Thyroid gland (tissue), 4 donors: ENCODE data around the gene GALNTL6. TPM values are rescaled to one million over a fixed set of nuclear protein-coding genes. Genes with fewer than 3 reads are reported as not detected.
"Not testable (repeated sequence)": the region's sequence is repeated elsewhere in the genome, so short reads cannot be mapped to it uniquely, and the experiment has no call there.

ENCODE experiments used
- DNase-seq, 2 donors: peaks; one replicate each; pipeline ENCODE4 v3.0.0-alpha.2; 2019
- H3K27ac ChIP-seq, 3 donors: fragments of 200-600 bp; sonication (generic); 1 replicate in 2 of 3; 2 replicates in 1 of 3; pipeline ENCODE4 v1.5.1; 2016 to 2019; ENCODE audit warnings: mild to moderate bottlenecking in 1 of 3, moderate library complexity in 1 of 3
- H3K27me3 ChIP-seq: fragments of 200-600 bp; sonication (generic); one replicate; pipeline ENCODE4 v1.5.1; 2019
- H3K36me3 ChIP-seq, 2 donors: fragments of 200-600 bp; sonication (generic); one replicate each; pipeline ENCODE4 v1.5.1; 2016 to 2019
- H3K4me1 ChIP-seq, 2 donors: fragments of 200-600 bp; sonication (generic); one replicate each; pipeline ENCODE4 v1.5.1; 2017 to 2019
- H3K4me3 ChIP-seq, 3 donors: fragments of 200-600 bp; sonication (generic); replicated peaks in 1 of 3; 1 replicate in 2 of 3; 2 replicates in 1 of 3; pipeline ENCODE4 v1.5.1; 2016; ENCODE audit warnings: mild to moderate bottlenecking in 1 of 3
- H3K9me3 ChIP-seq: fragments of 200-600 bp; sonication (generic); one replicate; pipeline ENCODE4 v1.5.1; 2017
- POLR2A ChIP-seq, 2 donors: fragments of 450-650 bp; IDR thresholded peaks; one replicate each; pipeline ENCODE4 v1.6.1; 2017; ENCODE audit warnings: antibody characterized with exemption in 2 of 2, mild to moderate bottlenecking in 2 of 2, moderate library complexity in 1 of 2
- WGBS, 2 donors: methylation state at CpG; one replicate each; pipeline ENCODE4 v1.1.5; 2017; 5-methylcytosine and 5-hydroxymethylcytosine counted together
- intact Hi-C: fragments of 100-400 bp; cut with DNase I; formaldehyde crosslinking; loops from one replicate; pipeline ENCODE4 v1.15.1; 2023
- total RNA-seq, 4 donors: library from RNA; depleted of rRNA; stranded (reverse); fragments of >200 nt; gene quantifications; one replicate each; pipeline ENCODE4 v1.2.3, GENCODE V29; 2016
- TF ChIP-seq, protein P1 (sequence below), 6 experiments: fragments of 200-600 bp in 3 of 6; fragments of 450-650 bp in 3 of 6; sonication (generic) in 3 of 6; IDR thresholded peaks; one replicate each; pipeline ENCODE4 v1.5.1; 2016 to 2019; ENCODE audit warnings: antibody characterized with exemption in 6 of 6, mild to moderate bottlenecking in 2 of 6, inconsistent platforms in 1 of 6, moderate library complexity in 1 of 6

GALNTL6 gene
- total RNA-seq, 4 donors from 2014 or later = not detected

- intact Hi-C loops = no loop called here
- Histone ChIP-seq H3K4me1 (no peaks in the 10 kb centered on the region), H3K27me3 (no peaks in the 10 kb centered on the region), H3K27ac (no peak overlapping the region), H3K4me3 (no peak overlapping the region), H3K9me3 (no peaks in the 10 kb centered on the region), H3K36me3 (no peaks in the 10 kb centered on the region)
- TF ChIP-seq, protein P1, sequence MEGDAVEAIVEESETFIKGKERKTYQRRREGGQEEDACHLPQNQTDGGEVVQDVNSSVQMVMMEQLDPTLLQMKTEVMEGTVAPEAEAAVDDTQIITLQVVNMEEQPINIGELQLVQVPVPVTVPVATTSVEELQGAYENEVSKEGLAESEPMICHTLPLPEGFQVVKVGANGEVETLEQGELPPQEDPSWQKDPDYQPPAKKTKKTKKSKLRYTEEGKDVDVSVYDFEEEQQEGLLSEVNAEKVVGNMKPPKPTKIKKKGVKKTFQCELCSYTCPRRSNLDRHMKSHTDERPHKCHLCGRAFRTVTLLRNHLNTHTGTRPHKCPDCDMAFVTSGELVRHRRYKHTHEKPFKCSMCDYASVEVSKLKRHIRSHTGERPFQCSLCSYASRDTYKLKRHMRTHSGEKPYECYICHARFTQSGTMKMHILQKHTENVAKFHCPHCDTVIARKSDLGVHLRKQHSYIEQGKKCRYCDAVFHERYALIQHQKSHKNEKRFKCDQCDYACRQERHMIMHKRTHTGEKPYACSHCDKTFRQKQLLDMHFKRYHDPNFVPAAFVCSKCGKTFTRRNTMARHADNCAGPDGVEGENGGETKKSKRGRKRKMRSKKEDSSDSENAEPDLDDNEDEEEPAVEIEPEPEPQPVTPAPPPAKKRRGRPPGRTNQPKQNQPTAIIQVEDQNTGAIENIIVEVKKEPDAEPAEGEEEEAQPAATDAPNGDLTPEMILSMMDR (IDR thresholded peaks at IDR 0.05) = no peak
- no peak for TF ChIP-seq POLR2A (IDR thresholded peaks at IDR 0.05)
- no peak for DNase-seq
- WGBS, 2 donors = 52 to 95% methylated on average over 2 of the region's 2 CpGs
These were observed 1063.2 kb downstream of the GALNTL6 start for GRCh38 chr4:172876394-172876793.

GRCh38 chr4:172881645-172882044, 1068.4 kb downstream of the GALNTL6 start:
- Histone ChIP-seq H3K9me3 (no peaks in the 10 kb centered on the region), H3K4me3 (no peak overlapping the region), H3K36me3 (no peaks in the 10 kb centered on the region), H3K27ac (no peak overlapping the region), H3K27me3 (no peaks in the 10 kb centered on the region), H3K4me1 (no peaks in the 10 kb centered on the region)
- TF ChIP-seq POLR2A (IDR thresholded peaks at IDR 0.05) = no peak
- TF ChIP-seq, protein P1 (IDR thresholded peaks at IDR 0.05) = no peak
- 90 to 91% methylated on average over 6 of the region's 6 CpGs for WGBS, 2 donors
- DNase-seq = no peak
- intact Hi-C loops = no loop called here

DNA sequence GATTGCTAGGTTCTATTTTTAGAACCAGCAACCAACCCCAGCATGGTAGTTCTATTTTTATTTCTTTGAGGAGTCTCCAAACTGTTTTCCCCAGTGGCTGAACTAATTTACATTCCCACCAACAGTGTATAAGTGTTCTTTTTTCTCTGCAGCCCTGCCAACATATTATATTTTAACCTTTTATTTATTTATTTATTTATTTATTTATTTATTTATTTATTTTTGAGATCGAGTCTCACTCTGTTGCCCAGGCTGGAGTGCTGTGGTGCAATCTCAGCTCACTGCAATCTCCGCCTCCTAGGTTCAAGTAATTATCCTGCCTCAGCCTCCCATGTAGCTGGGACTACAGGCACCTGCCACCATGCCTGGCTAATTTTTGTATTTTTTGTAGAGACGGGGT, 1074.2 kb downstream of the GALNTL6 start:
- H3K9me3 ChIP-seq, H3K4me3 ChIP-seq, intact Hi-C loops, H3K27ac ChIP-seq, H3K36me3 ChIP-seq, DNase-seq, H3K4me1 ChIP-seq, H3K27me3 ChIP-seq: not testable (repeated sequence)
- 93 to 100% methylated on average over 3 of the region's 3 CpGs for WGBS, 2 donors

- TF ChIP-seq POLR2A (IDR thresholded peaks at IDR 0.05) = no peak
- TF ChIP-seq, protein P1 (IDR thresholded peaks at IDR 0.05) = no peak
- intact Hi-C loops = no loop called here
- Histone ChIP-seq H3K27me3 (no peaks in the 10 kb centered on the region), H3K27ac (no peak overlapping the region), H3K4me3 (no peak overlapping the region), H3K9me3 (no peaks in the 10 kb centered on the region), H3K36me3 (no peaks in the 10 kb centered on the region), H3K4me1 (no peaks in the 10 kb centered on the region)
- DNase-seq = no peak
- whole genome bisulfite sequencing, 2 donors = 74 to 86% methylated on average over 2 of the region's 2 CpGs
These were observed 1074.8 kb downstream of the GALNTL6 start for GRCh38 chr4:172887959-172888358.

DNA sequence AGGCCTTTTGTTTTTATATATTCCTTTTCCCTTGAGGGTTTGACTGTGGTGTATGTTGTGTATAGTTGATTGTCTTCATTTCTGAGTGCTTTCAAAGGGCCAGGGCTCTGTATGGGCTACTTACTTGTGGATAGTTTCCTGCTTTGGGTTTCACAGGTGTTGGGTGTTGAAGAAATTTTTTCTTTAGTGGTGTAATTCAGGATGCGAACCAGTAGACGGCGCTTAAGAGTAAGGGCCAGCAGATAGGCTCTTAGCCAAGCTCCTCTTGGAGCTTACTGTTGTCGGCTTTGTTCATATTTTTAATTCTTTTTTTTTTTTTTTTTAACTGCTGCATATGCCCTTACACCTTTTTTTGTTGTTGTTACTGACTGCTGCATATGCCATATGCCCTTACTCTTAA, 1079.1 kb downstream of the GALNTL6 start:
- 43 to 58% methylated on average over 4 of the region's 4 CpGs for WGBS, 2 donors

More for the DNA sequence above, 1079.1 kb downstream of the GALNTL6 start:
- no peak overlapping the region for H3K27ac ChIP-seq
- intact Hi-C loops = no loop called here
- TF ChIP-seq POLR2A (IDR thresholded peaks at IDR 0.05) = no peak
- TF ChIP-seq, protein P1 (IDR thresholded peaks at IDR 0.05) = peak in 4 of 6 experiments; percentile 18 to 42 (median 30)
- no peak for DNase-seq
- no peaks in the 10 kb centered on the region for H3K27me3 ChIP-seq
- H3K4me3 ChIP-seq = no peak overlapping the region
- no peaks in the 10 kb centered on the region for H3K36me3 ChIP-seq
- no peaks in the 10 kb centered on the region for H3K9me3 ChIP-seq
- H3K4me1 ChIP-seq = no peaks in the 10 kb centered on the region
